ENCODE data around the gene PLCB2.

PLCB2 gene

DNA sequence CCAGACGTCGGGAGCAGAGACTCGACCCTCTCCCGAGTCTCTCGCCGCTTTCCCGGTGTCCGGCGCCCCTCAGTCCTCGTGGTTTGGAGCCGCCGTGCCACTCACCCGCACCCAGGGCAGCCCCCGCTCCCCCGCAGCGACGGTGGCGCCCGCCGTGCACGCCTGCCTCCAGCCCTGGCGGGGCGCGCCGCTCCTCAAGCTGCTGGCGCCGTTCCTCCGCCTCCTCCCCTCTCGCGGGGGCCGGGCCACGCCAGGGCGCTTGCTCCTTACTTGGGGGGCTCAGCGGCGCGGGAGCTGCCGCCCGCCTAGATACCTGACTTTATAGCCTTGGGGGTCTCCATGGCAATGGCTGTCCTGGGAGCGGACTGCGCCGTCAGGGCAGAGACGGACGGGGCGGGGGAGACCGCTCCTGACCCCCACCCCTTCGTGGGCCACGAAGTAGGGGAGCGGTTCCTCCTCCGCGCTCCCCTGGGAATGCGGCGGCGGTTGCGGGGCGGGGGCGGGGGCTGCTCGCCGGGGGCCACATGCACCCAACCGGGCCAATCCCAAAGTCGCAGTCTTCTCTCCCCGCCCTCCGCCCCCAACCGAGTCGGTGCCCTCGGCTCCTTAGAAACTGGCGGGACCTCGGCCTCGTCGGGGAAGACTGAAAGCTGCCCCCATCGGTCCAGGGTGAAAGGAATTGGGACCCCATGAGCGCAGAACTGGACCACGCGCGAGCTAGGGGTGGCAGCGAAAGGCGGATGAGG, 24.7 kb downstream of the PLCB2 start, which contains the start of gene ANKRD63:
Gene ANKRD63, minus strand, starts transcription at position 196 of the 746 bp plus-strand sequence. CDS start 478 bp downstream, outside the sequence.
- DNase-seq = no peak

GRCh38 chr15:40282147-40282868, 25.4 kb downstream of the PLCB2 start:
- DNase-seq = peak; percentile 7

GRCh38 chr15:40281801-40282146, 26.0 kb downstream of the PLCB2 start:
- no peak for DNase-seq

GRCh38 chr15:40281057-40281800, 26.5 kb downstream of the PLCB2 start:
- DNase-seq = no peak

- no peak for DNase-seq
Measured at GRCh38 chr15:40280260-40281056, 27.3 kb downstream of the PLCB2 start.

- DNase-seq = peak; percentile 54
Measured at GRCh38 chr15:40279437-40280141, 28.1 kb downstream of the PLCB2 start.

GRCh38 chr15:40278026-40278425, 29.7 kb downstream of the PLCB2 start:
- DNase-seq = no peak

- DNase-seq = no peak
Measured at GRCh38 chr15:40277471-40277870, 30.3 kb downstream of the PLCB2 start.

- DNase-seq = no peak
Measured at GRCh38 chr15:40276927-40277326, 30.8 kb downstream of the PLCB2 start.

DNA sequence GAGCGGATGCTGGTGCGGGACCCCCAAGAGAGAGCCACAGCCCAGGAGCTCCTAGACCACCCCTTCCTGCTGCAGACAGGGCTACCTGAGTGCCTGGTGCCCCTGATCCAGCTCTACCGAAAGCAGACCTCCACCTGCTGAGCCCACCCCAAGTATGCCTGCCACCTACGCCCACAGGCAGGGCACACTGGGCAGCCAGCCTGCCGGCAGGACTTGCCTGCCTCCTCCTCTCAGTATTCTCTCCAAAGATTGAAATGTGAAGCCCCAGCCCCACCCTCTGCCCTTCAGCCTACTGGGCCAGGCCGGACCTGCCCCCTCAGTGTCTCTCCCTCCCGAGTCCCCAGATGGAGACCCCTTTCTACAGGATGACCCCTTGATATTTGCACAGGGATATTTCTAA, 31.8 kb downstream of the PLCB2 start:
- DNase-seq = no peak

GRCh38 chr15:40275523-40275922, 32.2 kb downstream of the PLCB2 start:
- no peak for DNase-seq

GRCh38 chr15:40274350-40275274, 33.1 kb downstream of the PLCB2 start:
- peak; percentile 66 for DNase-seq

DNA sequence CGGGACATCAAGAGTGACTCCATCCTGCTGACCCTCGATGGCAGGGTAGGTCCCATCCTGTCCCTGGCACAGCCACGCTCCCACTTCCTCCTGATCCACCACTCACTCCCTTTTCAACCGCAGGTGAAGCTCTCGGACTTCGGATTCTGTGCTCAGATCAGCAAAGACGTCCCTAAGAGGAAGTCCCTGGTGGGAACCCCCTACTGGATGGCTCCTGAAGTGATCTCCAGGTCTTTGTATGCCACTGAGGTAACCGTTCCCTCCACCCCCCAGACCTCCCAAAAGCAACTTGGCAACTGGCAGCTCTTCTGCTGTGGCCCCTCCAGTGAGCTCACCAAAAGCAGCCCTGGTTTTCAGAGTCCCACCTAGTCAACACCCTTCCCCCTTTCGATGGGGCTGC, 34.3 kb downstream of the PLCB2 start:
- DNase-seq = no peak

DNA sequence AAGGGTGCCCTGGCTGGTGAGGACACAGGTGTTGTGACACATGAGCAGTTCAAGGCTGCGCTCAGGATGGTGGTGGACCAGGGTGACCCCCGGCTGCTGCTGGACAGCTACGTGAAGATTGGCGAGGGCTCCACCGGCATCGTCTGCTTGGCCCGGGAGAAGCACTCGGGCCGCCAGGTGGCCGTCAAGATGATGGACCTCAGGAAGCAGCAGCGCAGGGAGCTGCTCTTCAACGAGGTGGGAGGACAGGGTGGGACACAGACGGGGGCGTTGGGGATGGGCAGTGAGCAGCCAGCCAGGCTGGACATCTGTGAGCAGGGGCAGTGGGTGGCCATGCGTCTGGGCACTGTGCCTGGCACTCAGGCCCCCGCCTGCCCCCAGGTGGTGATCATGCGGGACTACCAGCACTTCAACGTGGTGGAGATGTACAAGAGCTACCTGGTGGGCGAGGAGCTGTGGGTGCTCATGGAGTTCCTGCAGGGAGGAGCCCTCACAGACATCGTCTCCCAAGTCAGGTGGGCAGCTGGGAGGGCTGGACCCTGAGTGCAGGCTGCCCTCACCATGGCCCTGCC, 35.2 kb downstream of the PLCB2 start:
- no peak for DNase-seq

- DNase-seq = no peak
Measured at GRCh38 chr15:40271685-40272484, 35.9 kb downstream of the PLCB2 start.

- no peak for DNase-seq
Measured at GRCh38 chr15:40270246-40270995, 37.3 kb downstream of the PLCB2 start.

GRCh38 chr15:40269604-40270003, 38.1 kb downstream of the PLCB2 start:
- DNase-seq = no peak

DNA sequence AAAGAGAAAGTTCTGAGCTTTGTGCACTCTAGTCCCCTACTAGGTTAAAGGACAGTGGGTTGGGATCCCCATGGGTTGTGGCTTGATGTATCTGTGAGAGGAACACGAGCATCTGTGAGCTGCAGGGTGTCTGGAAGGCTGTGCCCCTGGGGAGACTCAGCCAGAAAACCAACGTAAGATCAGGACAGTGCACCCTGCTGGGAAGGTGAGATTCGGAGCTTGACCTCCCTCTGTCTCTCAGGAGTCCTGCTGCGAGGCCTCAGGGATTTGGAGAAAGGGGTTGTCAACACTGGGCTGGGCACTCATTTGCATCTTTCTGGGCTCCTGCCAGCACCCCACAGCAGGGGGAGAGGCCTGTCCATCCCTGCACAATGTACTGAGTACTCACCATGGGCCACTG, 40.1 kb downstream of the PLCB2 start:
- no peak for DNase-seq

DNA sequence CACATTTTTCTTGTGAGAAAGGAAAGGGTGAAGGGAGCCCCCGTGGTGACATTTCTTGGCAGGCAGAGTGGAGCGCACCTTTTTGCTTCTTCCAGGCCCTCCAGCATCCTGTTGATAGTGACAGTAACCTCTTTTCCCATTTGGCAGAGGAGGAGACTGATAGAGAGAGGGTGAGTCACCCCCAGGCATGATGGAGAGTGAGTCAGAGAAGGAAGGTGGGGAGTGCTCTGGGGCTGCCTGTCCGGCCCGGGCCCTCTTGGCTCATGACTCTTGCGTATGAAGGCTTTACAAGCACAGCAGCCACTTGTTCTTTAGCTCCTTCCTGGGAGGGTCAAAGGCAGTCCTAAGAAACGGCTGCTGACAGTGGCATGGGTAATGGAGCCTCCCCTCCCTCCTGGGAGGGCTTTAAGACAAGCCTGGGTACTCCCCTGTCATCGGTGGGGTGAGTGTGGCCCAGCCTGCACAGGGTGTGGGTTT, 40.9 kb downstream of the PLCB2 start:
- DNase-seq = no peak
